LNCAP (cell line): Measurements from ENCODE around the gene LYPD3.

Source experiments
- CTCF ChIP-seq: fragments of 450-650 bp; IDR thresholded peaks from 2 replicates; pipeline ENCODE4 v1.5.1; 2017; ENCODE audit warnings: mild to moderate bottlenecking

The LYPD3 gene

GRCh38 chr19:43467276-43467675 is 1.9 kb upstream of the LYPD3 start:
- TF ChIP-seq CTCF, result no peak

- no peak for TF ChIP-seq CTCF
Measured at GRCh38 chr19:43466793-43467192, 1.4 kb upstream of the LYPD3 start.

- TF ChIP-seq CTCF, result no peak
Measured at GRCh38 chr19:43464134-43464775, 1.2 kb downstream of the LYPD3 start.

GRCh38 chr19:43463381-43464133 is 1.9 kb downstream of the LYPD3 start:
- no peak for TF ChIP-seq CTCF

- TF ChIP-seq CTCF, result no peak
Measured at GRCh38 chr19:43462785-43463380, 2.5 kb downstream of the LYPD3 start.

GRCh38 chr19:43462383-43462782 is 3.0 kb downstream of the LYPD3 start:
- TF ChIP-seq CTCF, result no peak

- TF ChIP-seq CTCF, result no peak
Measured at GRCh38 chr19:43461303-43461702, 4.1 kb downstream of the LYPD3 start.
